ENCODE data around the gene SEMA5B.

Gene SEMA5B

DNA sequence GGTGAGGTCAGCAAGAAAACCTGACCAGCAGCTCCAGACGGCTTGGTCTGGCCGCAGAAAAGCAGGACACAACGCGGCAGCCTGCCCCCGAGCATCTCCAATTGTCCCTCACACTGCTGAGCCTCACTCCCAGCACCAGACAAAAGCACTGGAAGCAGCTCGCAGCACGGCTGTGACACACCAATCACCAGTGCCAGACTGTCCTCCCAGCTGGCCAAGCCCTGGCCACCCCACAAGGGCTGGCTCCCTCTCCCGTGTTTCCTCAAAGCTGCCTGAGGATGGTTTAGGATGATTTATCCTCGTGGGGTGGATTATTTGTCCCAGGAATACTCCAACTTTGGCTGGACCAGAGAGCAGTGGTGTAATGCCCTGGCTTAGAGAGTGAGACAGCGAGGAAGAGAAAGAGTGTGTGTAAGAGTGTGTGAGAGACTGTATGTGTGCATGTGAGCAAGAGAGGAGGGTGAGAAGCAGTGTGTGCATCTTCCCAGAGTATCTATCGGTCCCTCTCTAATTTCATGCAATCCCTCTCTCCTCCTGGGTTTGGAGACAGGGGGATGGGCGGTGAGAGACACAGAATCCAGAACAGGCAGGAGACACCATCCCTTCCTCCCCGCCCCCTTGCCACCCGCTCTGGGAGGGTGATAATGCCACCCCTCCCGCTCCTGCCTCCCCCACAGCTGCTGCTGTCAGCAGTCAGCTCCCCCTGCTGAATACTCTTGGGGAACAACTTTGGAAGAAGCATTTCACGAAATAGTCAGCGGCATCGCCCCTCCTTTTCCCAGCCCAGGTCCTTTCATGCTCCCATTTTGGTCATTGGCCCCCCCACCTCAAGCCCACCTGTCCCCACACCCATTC lies 34.2 kb downstream of the SEMA5B start:
- DNase-seq (ENCODE audit: low read depth), result no peak

DNA sequence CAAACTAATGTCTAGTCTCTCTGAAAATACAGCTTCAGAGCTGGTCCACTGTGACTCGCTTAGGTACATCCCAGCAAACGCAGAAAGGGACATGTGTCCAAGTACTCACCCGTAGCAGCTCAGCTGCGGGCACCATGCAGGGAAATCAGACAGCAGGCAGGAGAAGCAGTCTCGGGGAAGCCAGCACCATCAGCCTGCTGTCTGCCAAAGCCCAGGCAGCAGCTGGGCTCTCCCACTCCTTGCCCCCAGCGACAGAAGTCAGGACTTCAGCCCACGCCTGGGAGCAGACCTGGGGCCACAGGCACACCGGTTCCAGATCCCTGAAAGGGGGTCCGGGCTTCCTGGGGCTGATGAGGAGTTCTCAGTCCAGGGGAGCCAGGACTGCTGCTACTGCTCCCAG lies 34.9 kb downstream of the SEMA5B start:
- DNase-seq (ENCODE audit: low read depth), result no peak

DNA sequence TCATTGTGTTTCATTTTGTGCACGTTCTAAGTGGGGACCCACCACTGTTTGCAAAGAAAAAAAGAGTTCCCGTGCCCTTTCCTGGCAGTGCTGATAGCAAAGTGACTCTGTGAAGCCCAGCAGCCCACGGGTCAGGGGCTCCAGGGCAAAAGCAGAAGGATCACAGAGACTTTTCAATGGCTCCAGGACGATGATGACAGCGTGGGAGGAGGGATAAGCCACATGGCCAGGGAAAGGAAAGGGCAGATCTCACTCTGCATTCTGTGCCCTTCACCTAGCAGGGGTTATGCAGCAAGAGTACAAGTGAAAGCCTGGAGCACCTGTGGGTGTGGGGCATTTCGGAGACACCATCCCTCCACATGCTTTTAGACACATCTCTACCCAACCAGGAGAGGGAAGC lies 35.4 kb downstream of the SEMA5B start:
- no peak for DNase-seq (ENCODE audit: low read depth)

DNA sequence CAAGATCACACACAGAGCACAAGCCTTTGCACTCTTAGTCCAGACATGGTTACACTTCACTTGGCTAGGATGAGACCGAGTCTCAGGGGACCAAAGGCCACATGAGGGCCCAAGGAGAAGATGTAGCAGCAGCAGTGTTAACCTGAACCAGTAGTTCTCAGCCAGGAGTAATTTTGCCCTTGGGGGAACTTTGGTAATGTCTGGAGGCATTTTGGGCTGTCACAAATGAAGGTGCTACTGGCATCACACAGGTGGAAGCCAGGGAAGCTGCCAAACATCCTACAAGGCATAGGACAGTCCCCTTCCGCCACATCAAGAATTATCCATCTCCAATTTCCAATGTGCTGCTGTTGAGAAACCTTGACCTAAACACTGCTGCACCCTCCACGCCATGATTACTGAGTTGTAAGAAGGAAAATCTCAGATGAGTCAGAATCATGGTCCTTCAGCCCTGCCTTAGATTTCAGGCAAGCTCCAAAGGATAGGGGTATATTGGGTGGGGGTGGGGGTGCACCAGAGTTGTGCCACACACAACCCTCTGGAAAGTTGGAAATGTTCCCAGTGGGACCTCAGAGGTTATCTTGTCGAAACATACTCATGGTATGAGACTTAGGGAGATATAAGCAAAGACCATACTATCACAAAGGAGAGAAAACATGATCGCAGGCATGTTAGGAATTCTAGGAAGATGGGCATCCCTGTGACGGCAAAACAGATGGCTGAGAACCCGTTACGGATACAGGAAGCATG lies 36.2 kb downstream of the SEMA5B start:
- no peak for DNase-seq (ENCODE audit: low read depth)

DNA sequence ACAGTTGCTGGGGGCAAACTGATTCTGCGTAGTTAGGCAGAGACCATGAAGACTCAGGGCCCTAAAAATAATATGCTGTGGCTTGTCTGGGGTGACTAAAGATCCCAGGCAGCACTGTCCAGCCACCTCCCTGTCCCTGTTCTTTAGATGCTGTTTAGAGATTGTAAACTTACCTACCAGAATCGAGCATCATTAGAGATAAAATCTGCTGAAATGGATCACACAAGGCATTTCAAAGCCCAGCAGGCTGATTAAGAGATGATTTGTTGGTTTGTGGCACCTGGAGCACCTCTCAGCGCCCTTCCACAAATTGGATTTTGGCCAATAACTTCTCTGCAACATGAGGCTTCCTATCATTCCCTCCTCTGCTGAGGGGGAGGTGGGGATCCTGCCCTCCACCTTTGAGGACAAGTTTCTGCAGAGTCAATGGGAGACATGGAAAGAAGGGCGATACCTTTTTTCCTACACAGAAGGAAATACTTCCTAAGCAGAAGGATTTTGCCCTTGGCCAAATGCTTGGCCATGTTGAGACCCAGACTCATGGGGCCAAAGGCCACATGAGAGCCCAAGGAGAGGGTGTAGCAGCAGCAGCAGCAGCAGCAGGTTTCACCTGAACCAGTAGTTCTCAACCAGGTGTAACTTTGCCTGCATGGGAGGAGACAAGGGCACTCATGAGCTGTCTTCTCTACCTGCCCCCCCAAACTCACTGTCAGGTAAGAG lies 37.5 kb downstream of the SEMA5B start:
- no peak for DNase-seq (ENCODE audit: low read depth)

DNA sequence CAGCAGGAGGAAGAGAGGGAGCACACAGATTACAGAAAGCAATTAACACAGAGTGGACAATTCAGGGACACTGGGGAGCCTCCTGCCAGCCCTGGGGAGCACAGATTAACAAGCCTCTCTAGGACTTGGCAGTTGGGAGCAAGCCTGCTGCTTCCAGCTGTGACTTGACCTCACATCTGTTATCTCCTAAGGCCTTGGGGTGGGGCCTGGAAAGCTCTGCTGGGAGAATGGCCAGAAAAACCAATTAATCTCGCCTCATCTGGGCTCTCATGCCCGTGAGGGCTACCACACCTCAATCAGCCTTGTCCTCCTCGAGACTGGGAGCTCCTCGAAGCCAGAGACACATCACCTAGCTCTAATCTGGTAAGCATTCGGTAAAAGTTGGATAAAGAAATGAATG lies 39.1 kb downstream of the SEMA5B start:
- no peak for DNase-seq (ENCODE audit: low read depth)

DNA sequence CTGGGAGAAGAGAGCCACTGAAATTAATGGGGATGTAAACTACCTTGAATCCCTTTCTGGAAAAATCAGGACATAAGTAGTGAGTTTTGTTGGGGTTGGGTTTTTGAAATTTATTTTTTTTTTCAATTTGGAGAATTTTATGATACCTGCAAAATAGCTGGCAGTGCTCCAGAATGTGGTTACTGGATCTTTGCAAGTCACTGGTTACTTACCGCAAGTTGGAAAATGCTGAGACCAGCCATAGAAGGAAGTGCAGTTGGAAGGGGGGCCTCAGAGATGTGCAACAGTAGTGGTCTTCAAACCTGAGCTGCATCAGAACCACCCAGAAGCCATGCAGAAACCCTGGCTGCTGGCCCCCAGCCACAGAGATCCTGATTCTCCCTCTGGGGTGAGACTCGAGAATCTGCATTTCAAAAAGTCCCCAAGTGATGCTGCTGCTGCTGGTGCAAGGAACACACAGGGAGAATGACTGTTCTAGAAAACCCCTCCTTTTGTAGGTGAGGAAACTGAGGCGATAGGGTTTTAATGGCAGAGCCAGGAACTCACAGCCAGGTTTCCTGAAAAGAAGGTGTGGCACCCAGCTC lies 39.7 kb downstream of the SEMA5B start:
- no peak for DNase-seq (ENCODE audit: low read depth)

DNA sequence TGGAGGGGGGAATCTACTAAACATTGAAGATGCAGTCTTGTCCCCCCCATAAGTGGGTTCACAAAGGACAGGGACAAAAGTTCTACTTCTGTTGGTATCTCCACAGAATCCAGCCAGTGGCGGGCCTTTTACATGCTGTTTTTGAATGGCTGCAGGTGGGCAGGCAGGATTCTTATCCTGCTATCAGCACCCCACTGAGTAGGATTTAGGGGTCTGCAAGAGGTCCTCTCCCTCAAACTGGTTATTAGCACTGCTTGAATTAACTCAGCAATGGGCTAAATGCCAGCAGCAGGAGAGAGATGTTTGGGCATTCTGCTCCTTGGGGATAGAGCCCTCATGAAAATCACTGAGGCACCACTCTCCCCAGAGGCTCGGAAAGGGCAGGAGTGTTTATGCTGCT lies 40.3 kb downstream of the SEMA5B start:
- DNase-seq (ENCODE audit: low read depth), result no peak

DNA sequence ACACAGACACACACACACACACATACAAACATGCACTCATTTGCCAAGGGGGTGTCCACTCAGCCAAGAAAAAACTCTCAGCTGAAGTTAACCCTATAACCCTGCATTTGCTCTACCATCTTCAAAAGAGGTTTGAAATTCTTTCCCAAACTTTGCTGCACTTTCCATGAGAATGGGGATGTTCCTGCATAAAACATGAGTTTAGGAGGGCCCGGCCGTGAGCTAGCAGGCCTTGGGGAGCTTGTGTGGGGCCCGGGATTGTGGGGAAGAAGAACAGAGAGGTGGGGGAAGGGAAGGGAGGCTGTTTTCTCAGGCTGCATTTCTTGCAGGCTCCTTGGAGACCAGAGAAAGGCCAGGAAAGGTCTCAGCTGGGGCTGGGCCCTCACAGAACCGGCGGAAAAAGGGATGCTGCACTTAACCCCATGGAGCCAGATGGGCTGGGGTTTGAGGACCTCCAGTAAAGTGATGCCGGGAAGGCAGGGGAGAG lies 40.8 kb downstream of the SEMA5B start:
- no peak for DNase-seq (ENCODE audit: low read depth)

DNA sequence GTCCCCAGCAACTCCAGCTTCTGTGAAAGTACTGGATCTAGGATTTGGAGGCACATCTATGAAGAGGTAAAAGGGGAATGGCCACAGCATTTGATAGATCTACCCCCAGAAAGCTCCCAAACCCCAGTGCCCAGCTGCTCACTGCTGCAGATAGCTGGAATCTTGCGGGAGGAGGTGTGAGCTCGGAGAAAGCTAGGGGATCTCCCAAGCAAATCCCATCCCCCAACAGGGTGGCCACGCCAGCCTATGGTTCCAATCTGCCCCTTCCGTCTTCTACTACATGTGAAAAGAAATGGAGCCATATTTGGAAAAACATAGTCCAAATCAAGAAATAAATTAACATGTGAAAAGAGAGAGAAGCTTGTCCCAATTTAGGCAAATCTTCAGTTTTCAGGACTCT lies 42.0 kb downstream of the SEMA5B start:
- no peak for DNase-seq (ENCODE audit: low read depth)

DNA sequence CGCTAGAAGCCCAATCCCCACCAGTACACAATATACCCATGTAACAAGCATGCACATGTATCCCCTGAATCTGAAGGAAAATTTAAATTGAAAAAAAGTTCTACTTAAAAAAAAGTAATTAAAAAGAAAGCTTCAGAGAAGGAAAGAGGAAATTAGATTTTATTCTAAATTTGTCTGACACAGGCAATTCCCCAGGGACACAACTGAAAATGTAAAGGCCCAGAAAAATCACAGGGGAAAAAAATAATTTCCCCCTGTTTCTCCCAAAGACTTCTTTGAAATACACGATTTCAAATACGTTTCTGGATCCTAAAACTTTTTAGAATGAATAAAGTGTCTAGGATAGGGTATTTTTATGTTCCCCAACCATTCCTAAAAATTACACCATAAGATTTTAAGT lies 42.9 kb downstream of the SEMA5B start:
- DNase-seq (ENCODE audit: low read depth), result no peak

DNA sequence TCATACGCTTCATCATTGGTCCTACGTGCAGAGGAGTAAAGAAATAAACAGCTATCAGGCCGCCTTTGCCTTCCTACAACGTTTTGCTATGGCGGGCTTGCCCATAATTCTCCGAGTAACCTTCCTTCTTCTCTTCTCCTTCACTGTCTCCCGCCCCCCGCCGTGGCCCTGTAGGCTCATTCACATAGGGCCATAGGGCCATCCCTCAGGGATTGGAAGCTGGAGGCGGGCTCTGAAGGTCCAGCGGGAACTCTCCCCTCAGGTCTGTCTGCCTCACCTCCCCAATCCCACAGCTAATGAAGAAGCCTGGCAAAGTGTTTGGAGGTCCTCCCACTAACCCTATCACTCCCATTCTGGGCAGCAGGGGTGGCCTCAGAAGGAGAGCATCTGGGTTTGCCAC lies 43.6 kb downstream of the SEMA5B start:
- no peak for DNase-seq (ENCODE audit: low read depth)

DNA sequence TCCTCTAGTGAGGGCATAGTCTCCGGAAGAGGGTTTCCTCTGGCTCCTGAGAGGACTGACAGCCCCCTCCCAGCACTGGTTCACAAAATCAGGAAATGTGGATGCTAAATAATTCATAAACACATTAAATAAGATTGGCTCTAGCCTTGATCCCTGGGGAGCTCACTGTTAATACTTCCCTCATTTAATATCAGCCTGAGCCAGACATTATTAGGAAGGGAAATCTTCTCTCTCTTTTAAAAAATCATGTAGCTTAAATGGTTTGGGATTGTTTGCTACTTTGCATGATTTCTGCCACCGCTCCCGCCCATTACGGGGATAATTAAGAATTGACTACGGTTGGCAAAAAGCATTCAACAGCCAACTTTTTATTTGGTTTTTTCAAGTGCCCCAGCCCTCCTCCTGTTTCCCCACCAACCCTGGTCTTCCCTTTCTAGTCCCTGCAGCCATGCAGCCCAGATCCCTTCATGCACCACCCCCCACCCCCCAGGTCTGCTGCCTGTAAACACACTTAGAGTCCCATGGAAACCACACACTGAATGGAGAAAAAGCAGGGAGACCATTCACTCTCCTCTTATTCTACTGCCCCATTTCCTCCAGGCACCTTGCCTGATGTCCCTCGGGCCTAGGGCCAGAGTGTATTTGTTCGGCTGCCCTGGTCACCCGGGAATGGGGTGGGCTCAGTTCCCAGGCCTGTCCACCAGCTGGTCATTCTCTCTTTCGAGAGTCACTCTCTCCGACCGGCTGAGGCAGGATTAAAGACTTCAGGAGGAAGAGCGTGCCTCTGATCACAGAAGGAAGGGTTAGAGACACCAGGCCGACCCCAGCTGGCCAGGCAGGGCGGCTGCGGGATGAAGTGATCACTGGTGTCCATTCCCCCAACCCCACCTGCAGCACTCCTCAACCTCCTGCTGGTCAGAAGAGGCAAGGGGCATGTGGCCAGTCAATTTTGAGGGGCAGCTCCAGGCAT lies 45.1 kb downstream of the SEMA5B start:
- no peak for DNase-seq (ENCODE audit: low read depth)

DNA sequence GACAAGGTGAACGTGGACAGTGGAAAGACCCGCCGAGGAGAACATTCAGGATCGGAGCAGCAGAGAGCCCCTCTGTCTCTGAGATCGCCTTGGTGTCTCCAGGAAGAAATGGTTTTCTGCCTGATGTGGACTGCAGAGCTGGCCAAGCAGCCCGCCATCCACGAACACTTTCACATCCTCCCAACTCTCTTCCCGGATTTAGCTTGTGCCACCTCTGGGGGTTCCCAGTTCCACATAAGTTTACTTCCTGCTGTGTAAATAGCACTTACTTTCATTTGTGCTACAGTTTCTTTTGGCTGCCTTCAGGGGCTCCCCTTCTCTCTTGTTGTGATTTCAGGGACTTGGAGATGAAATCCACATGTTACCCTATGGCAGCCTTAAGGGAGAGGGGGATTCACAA lies 48.4 kb downstream of the SEMA5B start:
- no peak for DNase-seq (ENCODE audit: low read depth)

DNA sequence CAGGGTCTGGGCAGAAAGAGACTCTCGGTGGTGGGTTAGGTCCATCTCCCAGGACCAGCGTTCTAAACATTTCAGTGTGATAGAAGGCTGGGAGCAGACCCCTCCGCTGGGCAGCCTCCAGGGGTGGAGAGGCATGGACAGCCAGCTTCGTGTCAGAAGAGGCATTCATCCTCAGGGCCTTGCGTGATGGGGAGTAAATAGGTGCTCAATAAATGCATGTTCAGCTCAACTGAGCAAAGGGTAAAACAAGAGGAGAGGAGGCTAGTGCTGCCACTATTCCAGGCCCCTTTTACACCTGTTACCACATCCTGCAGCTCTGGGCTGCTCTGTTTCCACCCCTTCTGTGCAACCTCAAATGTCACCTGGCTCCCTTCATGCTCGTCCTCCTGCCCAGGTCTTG lies 49.0 kb downstream of the SEMA5B start:
- no peak for DNase-seq (ENCODE audit: low read depth)

DNA sequence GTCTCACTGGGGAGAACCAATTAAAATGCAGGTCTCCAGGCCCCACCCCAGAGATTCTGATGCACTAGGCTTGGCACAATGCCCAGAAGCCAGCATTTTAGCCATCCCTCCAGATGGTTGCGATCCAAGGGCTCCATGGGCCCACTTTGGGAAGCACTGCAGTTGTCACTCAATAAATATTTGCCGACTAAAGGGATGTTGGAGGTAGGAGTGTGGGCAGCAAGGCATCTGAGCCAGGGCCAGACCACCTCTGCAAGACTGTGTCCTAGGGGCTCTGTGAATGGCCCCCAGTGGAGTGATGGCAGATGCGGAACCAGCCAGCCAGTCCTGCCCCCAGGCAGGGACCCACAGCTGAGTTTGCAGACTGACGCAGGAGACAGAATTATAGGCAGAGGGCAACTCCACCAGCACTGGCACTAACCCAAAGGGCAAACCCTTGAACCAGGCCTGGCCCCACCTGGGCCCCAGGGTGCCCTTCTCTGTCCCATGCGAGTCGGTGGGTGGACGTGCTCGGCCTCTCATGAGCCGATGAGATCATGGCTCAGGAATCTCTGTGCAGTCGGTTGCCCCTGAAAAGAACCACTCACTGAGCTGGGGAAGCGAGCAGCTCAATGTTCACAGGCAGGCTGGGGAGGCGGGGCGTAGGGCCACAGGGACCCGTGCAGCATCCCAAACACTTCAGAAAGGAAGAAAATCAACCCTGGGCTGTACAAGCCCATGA lies 49.7 kb downstream of the SEMA5B start:
- DNase-seq (ENCODE audit: low read depth), result no peak

DNA sequence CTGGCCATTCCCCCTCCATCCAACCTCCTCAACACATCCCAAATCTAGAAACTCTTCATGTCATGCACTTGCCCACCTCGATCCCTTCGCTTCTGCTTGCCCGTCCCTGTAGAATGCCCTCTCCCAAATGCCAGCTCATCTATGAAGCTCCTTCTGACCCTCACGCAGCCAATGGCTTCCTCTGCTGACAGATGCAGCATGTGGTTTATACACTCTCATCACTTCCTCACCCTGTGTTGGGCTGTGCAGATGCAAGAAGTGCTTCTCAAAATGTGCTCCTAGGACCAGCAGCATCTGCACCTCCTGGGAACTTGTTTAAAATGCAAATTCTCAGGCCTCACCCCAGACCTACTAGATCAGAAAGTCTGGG lies 51.7 kb downstream of the SEMA5B start:
- DNase-seq (ENCODE audit: low read depth), result no peak

DNA sequence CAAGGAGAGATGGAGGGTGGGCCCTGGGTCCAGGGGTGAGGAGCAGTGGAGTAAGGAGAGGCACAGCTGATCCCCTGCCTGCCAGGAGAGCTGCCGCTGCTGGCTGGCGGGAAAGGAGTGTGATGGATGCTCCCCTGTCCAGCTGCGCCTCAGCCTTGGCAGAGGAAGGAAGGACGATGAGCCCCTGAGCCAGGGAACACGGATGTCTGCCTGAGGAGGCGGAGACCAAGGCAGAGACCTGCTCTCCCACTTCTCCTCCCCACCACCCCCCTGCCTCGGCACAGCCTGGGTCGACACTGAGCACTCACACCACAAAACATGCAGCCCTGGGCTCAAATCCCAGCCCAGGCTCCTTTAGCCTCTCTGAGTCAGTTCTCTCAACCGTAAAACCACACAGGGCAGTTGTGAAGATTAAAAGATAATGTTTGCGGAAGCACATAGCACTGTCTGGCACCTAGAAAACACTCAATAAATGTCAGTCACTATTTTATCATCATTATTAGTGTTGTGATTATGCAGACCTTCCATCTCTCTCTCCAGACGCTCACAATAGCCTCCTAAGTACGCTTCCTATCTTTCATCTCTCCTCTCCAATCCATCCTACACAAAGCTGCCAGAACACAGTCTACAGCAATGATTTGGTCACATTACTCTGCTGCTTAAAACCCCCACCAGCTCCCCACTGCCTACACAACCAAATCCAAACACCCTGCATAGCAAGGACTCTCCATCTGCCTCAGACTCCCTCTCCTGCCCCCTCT lies 52.2 kb downstream of the SEMA5B start:
- no peak for DNase-seq (ENCODE audit: low read depth)

DNA sequence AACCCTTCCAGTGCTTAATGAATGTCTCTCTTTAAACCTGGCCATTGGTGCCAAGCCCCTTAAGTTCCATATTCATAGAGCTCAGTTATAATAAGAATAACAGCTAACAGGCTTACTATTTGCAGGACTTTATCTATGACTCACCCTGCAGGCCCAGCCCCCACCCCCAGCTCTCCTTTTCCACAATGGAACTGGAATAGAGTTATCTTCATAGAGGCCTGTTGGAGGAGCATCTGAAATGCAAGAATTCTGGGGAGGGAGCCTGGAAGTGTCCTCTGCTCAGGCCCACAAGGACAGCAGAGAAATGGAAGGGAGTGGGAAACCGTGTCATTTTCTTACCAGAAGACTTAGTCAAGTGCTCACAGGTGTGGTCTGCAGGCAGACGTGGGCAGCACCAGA lies 52.8 kb downstream of the SEMA5B start:
- no peak for DNase-seq (ENCODE audit: low read depth)
